NT2/D1 (cell line): ENCODE data around the gene FZD2.
A peak's percentile ranks its signal among the peaks of the same experiment; 100 is the strongest.

Source experiments
- DNase-seq: peaks from one replicate; pipeline ENCODE4 v3.0.0-alpha.2; 2011; ENCODE audit warnings: low read depth, low spot score
- H3K27me3 ChIP-seq: 2 replicates; pipeline ENCODE4 v1.6.0; 2011; ENCODE audit warnings: mild to moderate bottlenecking; ENCODE audit not compliant: insufficient read length, insufficient read depth
- H3K36me3 ChIP-seq: 2 replicates; pipeline ENCODE4 v1.6.1; 2011; ENCODE audit warnings: mild to moderate bottlenecking, low read length, mixed read lengths; ENCODE audit not compliant: insufficient read depth, insufficient read length
- H3K4me1 ChIP-seq: 2 replicates; pipeline ENCODE4 v1.5.1; 2011; ENCODE audit not compliant: insufficient read depth, insufficient read length
- H3K4me3 ChIP-seq: 2 replicates; pipeline ENCODE4 v1.5.1; 2011; ENCODE audit warnings: low read depth; ENCODE audit not compliant: insufficient read length
- H3K9ac ChIP-seq: 2 replicates; pipeline ENCODE4 v1.6.0; 2011; ENCODE audit warnings: low read depth; ENCODE audit not compliant: insufficient read length
- H3K9me3 ChIP-seq: 2 replicates; pipeline ENCODE4 v1.5.1; 2011; ENCODE audit warnings: mild to moderate bottlenecking, low read length; ENCODE audit not compliant: insufficient read depth
- SUZ12 ChIP-seq: IDR thresholded peaks from 2 replicates; pipeline ENCODE4 v1.6.1; 2011; ENCODE audit not compliant: insufficient read length, insufficient read depth; ENCODE audit errors: extremely low read depth
- YY1 ChIP-seq: IDR thresholded peaks from 2 replicates; pipeline ENCODE4 v1.6.1; 2011; ENCODE audit not compliant: insufficient read length, insufficient read depth
- ZNF274 ChIP-seq: IDR thresholded peaks from 2 replicates; pipeline ENCODE4 v1.6.1; 2011; ENCODE audit warnings: mild to moderate bottlenecking, low read depth, low read length

FZD2 gene

GRCh38 chr17:44604768-44605485 is 47.6 kb downstream of the FZD2 start:
- no peak for DNase-seq
- Histone ChIP-seq H3K9ac (no peak overlapping the region), H3K36me3 (no peaks in the 10 kb centered on the region), H3K27me3 (no peaks in the 10 kb centered on the region), H3K4me1 (peaks cover 23% of the 10 kb centered on the region), H3K9me3 (0 out of 2 replicates have a peak, but pooled peaks cover 5% of the 10 kb centered on the region), H3K4me3 (no peak overlapping the region)
- TF ChIP-seq ZNF274: no peak
- TF ChIP-seq SUZ12: no peak
- TF ChIP-seq YY1: no peak

GRCh38 chr17:44606658-44607057 is 49.4 kb downstream of the FZD2 start:
- Histone ChIP-seq H3K9ac (no peak overlapping the region), H3K9me3 (0 out of 2 replicates have a peak, but pooled peaks cover 5% of the 10 kb centered on the region), H3K36me3 (no peaks in the 10 kb centered on the region), H3K27me3 (no peaks in the 10 kb centered on the region), H3K4me1 (peaks cover 18% of the 10 kb centered on the region), H3K4me3 (no peak overlapping the region)
- DNase-seq: no peak
- TF ChIP-seq ZNF274: no peak
- no peak for TF ChIP-seq SUZ12
- TF ChIP-seq YY1: no peak

- peak overlapping the region; percentile 58 for H3K9ac ChIP-seq
- H3K4me3 ChIP-seq: no peak overlapping the region
- TF ChIP-seq SUZ12 (no peak), YY1 (no peak), ZNF274 (no peak)
- H3K4me1 ChIP-seq: peaks cover 18% of the 10 kb centered on the region
- peak; percentile 68 for DNase-seq
- no peaks in the 10 kb centered on the region for H3K36me3 ChIP-seq
- H3K9me3 ChIP-seq: 0 out of 2 replicates have a peak, but pooled peaks cover 5% of the 10 kb centered on the region
- H3K27me3 ChIP-seq: no peaks in the 10 kb centered on the region
Measured at GRCh38 chr17:44607836-44608690, 50.8 kb downstream of the FZD2 start.

GRCh38 chr17:44608727-44609435 is 51.6 kb downstream of the FZD2 start:
- DNase-seq: no peak
- peaks cover 18% of the 10 kb centered on the region for H3K4me1 ChIP-seq

GRCh38 chr17:44610331-44610730 is 53.0 kb downstream of the FZD2 start:
- no peak for TF ChIP-seq SUZ12
- no peak for TF ChIP-seq YY1
- no peak for TF ChIP-seq ZNF274
- peaks cover 15% of the 10 kb centered on the region for H3K4me1 ChIP-seq
- no peak overlapping the region for H3K9ac ChIP-seq
- no peak overlapping the region for H3K4me3 ChIP-seq
- H3K27me3 ChIP-seq: no peaks in the 10 kb centered on the region
- H3K9me3 ChIP-seq: 0 out of 2 replicates have a peak, but pooled peaks cover 5% of the 10 kb centered on the region
- no peaks in the 10 kb centered on the region for H3K36me3 ChIP-seq
- DNase-seq: no peak

More at GRCh38 chr17:44608727-44609435, 51.6 kb downstream of the FZD2 start:
- TF ChIP-seq ZNF274: no peak
- no peak for TF ChIP-seq SUZ12
- TF ChIP-seq YY1: no peak
- Histone ChIP-seq H3K27me3 (no peaks in the 10 kb centered on the region), H3K9ac (no peak overlapping the region), H3K9me3 (0 out of 2 replicates have a peak, but pooled peaks cover 5% of the 10 kb centered on the region), H3K4me3 (no peak overlapping the region), H3K36me3 (no peaks in the 10 kb centered on the region)
